H1 (cell line): Measurements from ENCODE around the gene ATXN7L3. TPM values are rescaled to one million over a fixed set of nuclear protein-coding genes. Genes with fewer than 3 reads are reported as not detected.

ENCODE experiments used
- BACH1 ChIP-seq: IDR thresholded peaks from 2 replicates; pipeline ENCODE4 v1.6.1; 2012; ENCODE audit warnings: low read length, improper control_type of control experiment
- CHD1 ChIP-seq: IDR thresholded peaks from 2 replicates; pipeline ENCODE4 v1.6.1; 2012; ENCODE audit warnings: low read depth, low read length, improper control_type of control experiment
- CHD2 ChIP-seq: IDR thresholded peaks from 2 replicates; pipeline ENCODE4 v1.6.1; 2012; ENCODE audit warnings: low read length, improper control_type of control experiment
- CREB1 ChIP-seq: IDR thresholded peaks from 2 replicates; pipeline ENCODE4 v1.6.1; 2012; ENCODE audit warnings: inconsistent platforms
- CTCF ChIP-seq, 3 experiments: IDR thresholded peaks; 1 replicate in 2 of 3; 2 replicates in 1 of 3; pipeline versions ENCODE4 v1.5.1 to v1.6.1; 2011; ENCODE audit warnings: low read length in 3 of 3, mild to moderate bottlenecking in 3 of 3, inconsistent platforms in 2 of 3, low read depth in 1 of 3, moderate library complexity in 1 of 3; ENCODE audit not compliant: insufficient read depth in 1 of 3; ENCODE audit errors: control extremely low read depth in 1 of 3
- E2F6 ChIP-seq: IDR thresholded peaks from 2 replicates; pipeline ENCODE4 v1.6.1; 2012; ENCODE audit warnings: inconsistent platforms
- EP300 ChIP-seq, 2 experiments: IDR thresholded peaks; 1 replicate in 1 of 2; 2 replicates in 1 of 2; pipeline ENCODE4 v1.6.1; 2011 to 2012; ENCODE audit warnings: low read depth in 2 of 2, low read length in 2 of 2, mild to moderate bottlenecking in 2 of 2, borderline replicate concordance in 1 of 2, inconsistent platforms in 1 of 2, moderate library complexity in 1 of 2
- HDAC6 ChIP-seq: IDR thresholded peaks from one replicate; pipeline ENCODE4 v1.7.1; 2012; ENCODE audit warnings: low read depth, mild to moderate bottlenecking, inconsistent platforms, low read length, moderate library complexity
- JUN ChIP-seq: IDR thresholded peaks from 2 replicates; pipeline ENCODE4 v1.6.1; 2011; ENCODE audit warnings: low read depth, mild to moderate bottlenecking, improper control_type of control experiment, low read length
- MAX ChIP-seq: IDR thresholded peaks from 2 replicates; pipeline ENCODE4 v1.6.1; 2012; ENCODE audit warnings: inconsistent platforms
- NRF1 ChIP-seq: IDR thresholded peaks from 2 replicates; pipeline ENCODE4 v1.6.1; 2011; ENCODE audit warnings: mild to moderate bottlenecking, low read depth, low read length, improper control_type of control experiment
- PHF8 ChIP-seq: fragments of 200-600 bp; sonication (generic); conservative IDR thresholded peaks from 2 replicates; pipeline ENCODE4 v1.7.1; 2012; ENCODE audit warnings: low read depth, mild to moderate bottlenecking, inconsistent platforms, low read length, moderate library complexity
- RAD21 ChIP-seq, 2 experiments: IDR thresholded peaks in 1 of 2; conservative IDR thresholded peaks in 1 of 2; 2 replicates each; pipeline ENCODE4 v1.6.1; 2011; ENCODE audit warnings: low read depth in 2 of 2, low read length in 2 of 2, improper control_type of control experiment in 1 of 2, inconsistent platforms in 1 of 2, mild to moderate bottlenecking in 1 of 2, moderate library complexity in 1 of 2
- SAP30 ChIP-seq: fragments of 300-600 bp; sonication (generic); IDR thresholded peaks from 2 replicates; pipeline ENCODE4 v1.7.1; 2012; ENCODE audit warnings: low read length, moderate library complexity, mild to moderate bottlenecking, inconsistent platforms; ENCODE audit not compliant: insufficient read depth, insufficient replicate concordance
- SRF ChIP-seq: IDR thresholded peaks from 2 replicates; pipeline ENCODE4 v1.6.1; 2011; ENCODE audit warnings: mild to moderate bottlenecking, low read depth, low read length, moderate library complexity
- TAF1 ChIP-seq: IDR thresholded peaks from 2 replicates; pipeline ENCODE4 v1.6.1; 2011; ENCODE audit warnings: mild to moderate bottlenecking, low read depth, low read length
- TAF7 ChIP-seq: optimal IDR thresholded peaks from 2 replicates; pipeline ENCODE3; 2011; ENCODE audit warnings: low read depth, mild to moderate bottlenecking, inconsistent platforms, low read length, moderate library complexity, borderline replicate concordance
- TCF12 ChIP-seq: IDR thresholded peaks from 2 replicates; pipeline ENCODE4 v1.6.1; 2011; ENCODE audit warnings: low read depth, mild to moderate bottlenecking, low read length
- polyA plus RNA-seq, 7 experiments: library from polyadenylated mRNA; depleted of rRNA in 3 of 7; stranded (reverse) in 5 of 7; unstranded in 2 of 7; fragments of >200 nt in 5 of 7; fragments of 200-250 nt in 2 of 7; gene quantifications; 1 replicate in 5 of 7; 2 replicates in 1 of 7; 4 replicates in 1 of 7; pipeline versions ENCODE4 v1.2.1 to v1.2.3, GENCODE V29; 2011 to 2013; ENCODE audit warnings: missing spikeins in 2 of 7, mixed read lengths in 2 of 7
- total RNA-seq: library from RNA; stranded (reverse); fragmentation: NEBNext Ultra II Directional; extraction: Animal tissue kit (Norgen Biotek cat#: 25700); gene quantifications from 2 replicates; pipeline ENCODE4 v1.2.1, GENCODE V29; 2021
- TF ChIP-seq, protein P1 (sequence below): IDR thresholded peaks from 2 replicates; pipeline ENCODE4 v1.6.1; 2011; ENCODE audit warnings: low read depth, mild to moderate bottlenecking, low read length; ENCODE audit not compliant: insufficient read depth

ATXN7L3 gene
- total and polyA plus RNA-seq, 2 of the 8 experiments (the other 6 are each of a cell fraction or from before 2014, with no cell fraction given) = 53.7 to 103 TPM

GRCh38 chr17:44218344-44219107 lies 18.8 kb upstream of the ATXN7L3 start (continued):
- peak; percentile 18 to 62 (median 57) for TF ChIP-seq CTCF (IDR thresholded peaks at IDR 0.05; ENCODE audit: control extremely low read depth in 1 of 3, insufficient read depth in 1 of 3, low read depth in 1 of 3, low read length in 3 of 3)
- peak; percentile 8 to 39; a peak in 3 of 4 replicates for TF ChIP-seq RAD21 (IDR thresholded peaks at IDR 0.05 in 1 of 2, conservative IDR thresholded peaks at IDR 0.05 in 1 of 2; ENCODE audit: low read depth in 2 of 2, low read length in 2 of 2)
- TF ChIP-seq, protein P1, sequence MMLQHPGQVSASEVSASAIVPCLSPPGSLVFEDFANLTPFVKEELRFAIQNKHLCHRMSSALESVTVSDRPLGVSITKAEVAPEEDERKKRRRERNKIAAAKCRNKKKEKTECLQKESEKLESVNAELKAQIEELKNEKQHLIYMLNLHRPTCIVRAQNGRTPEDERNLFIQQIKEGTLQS = no peak
- TF ChIP-seq JUN = no peak
- no peak for TF ChIP-seq NRF1
- 0 out of 3 replicates have a peak, but pooled peaks of 1 of the 2 experiments have one; percentile 19 for TF ChIP-seq EP300 (IDR thresholded peaks at IDR 0.05; ENCODE audit: borderline replicate concordance in 1 of 2, low read depth in 2 of 2, low read length in 2 of 2)
- TF ChIP-seq HDAC6 = no peak
- TF ChIP-seq PHF8 = no peak; the same call in 1 of the 2 replicates
- no peak; the same call in 1 of the 2 replicates for TF ChIP-seq TAF1
- no peak for TF ChIP-seq CHD2
- TF ChIP-seq TCF12 = no peak
- TF ChIP-seq CREB1 = no peak
- TF ChIP-seq CHD1 = no peak
- peak; percentile 0 for TF ChIP-seq TAF7
- TF ChIP-seq MAX = peak; percentile 69
- 0 out of 2 replicates have a peak, but pooled peaks have one; percentile 12 for TF ChIP-seq E2F6
- peak; percentile 31; the same call in 1 of the 2 replicates for TF ChIP-seq BACH1
- TF ChIP-seq SRF = no peak
- TF ChIP-seq SAP30 = no peak
